22Rv1 (cell line): ENCODE data around the gene RAVER1.

Experiments used
- ZFX ChIP-seq: fragments of 450-650 bp; IDR thresholded peaks from 2 replicates; pipeline ENCODE4 v1.6.1; 2017; ENCODE audit warnings: antibody characterized with exemption, borderline replicate concordance
- TF ChIP-seq, protein P1 (sequence below): fragments of 450-650 bp; IDR thresholded peaks from 2 replicates; pipeline ENCODE4 v1.5.1; 2017; ENCODE audit warnings: mild to moderate bottlenecking

DNA sequence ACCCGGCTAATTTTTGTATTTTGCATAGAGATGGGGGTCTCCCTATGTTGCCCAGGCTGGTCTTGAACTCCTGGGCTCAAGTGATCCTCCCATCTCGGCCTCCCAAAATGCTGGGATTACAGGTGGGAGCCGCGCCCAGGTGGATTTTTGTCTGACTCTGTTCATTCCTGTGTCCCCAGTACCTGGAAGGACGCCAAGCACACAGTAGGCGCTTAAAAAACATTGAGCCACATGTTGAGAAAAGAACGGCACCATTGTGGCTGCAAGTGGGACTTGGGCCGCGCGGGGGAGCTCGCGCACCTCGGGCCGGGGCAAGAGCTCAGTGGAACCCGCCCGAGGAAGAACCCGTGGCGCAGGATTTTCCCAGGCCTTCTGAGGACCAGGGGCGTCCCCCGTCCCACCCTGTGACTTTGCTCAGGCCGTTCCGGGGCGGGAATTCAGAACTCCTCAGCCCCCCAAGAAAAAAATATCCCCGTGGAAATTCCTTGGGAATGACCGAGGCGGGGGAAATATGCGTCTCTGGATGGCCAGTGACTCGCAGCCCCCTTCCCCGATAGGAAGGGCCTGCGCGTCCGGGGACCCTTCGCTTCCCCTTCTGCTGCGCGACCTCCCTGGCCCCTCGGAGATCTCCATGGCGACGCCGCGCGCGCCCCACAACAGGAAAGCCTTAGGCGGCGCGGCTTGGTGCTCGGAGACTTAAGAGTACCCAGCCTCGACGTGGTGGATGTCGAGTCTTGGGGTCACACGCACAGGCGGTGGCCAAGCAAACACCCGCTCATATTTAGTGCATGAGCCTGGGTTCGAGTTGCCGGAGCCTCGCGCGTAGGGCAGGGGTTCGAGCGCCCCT is 63.8 kb downstream of the RAVER1 start:
- TF ChIP-seq, protein P1, sequence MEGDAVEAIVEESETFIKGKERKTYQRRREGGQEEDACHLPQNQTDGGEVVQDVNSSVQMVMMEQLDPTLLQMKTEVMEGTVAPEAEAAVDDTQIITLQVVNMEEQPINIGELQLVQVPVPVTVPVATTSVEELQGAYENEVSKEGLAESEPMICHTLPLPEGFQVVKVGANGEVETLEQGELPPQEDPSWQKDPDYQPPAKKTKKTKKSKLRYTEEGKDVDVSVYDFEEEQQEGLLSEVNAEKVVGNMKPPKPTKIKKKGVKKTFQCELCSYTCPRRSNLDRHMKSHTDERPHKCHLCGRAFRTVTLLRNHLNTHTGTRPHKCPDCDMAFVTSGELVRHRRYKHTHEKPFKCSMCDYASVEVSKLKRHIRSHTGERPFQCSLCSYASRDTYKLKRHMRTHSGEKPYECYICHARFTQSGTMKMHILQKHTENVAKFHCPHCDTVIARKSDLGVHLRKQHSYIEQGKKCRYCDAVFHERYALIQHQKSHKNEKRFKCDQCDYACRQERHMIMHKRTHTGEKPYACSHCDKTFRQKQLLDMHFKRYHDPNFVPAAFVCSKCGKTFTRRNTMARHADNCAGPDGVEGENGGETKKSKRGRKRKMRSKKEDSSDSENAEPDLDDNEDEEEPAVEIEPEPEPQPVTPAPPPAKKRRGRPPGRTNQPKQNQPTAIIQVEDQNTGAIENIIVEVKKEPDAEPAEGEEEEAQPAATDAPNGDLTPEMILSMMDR = peak; percentile 97
- TF ChIP-seq ZFX = no peak
